CD4-positive, alpha-beta T cell treated with Interferon gamma for 1 hour (primary cell): ENCODE measurements around the gene EXOC7.
"Not testable (repeated sequence)": the region's sequence is repeated elsewhere in the genome, so short reads cannot be mapped to it uniquely, and the experiment has no call there.

Experiments used
- DNase-seq: peaks from one replicate; pipeline ENCODE4 v3.0.0-alpha.2; 2020

The EXOC7 gene

DNA sequence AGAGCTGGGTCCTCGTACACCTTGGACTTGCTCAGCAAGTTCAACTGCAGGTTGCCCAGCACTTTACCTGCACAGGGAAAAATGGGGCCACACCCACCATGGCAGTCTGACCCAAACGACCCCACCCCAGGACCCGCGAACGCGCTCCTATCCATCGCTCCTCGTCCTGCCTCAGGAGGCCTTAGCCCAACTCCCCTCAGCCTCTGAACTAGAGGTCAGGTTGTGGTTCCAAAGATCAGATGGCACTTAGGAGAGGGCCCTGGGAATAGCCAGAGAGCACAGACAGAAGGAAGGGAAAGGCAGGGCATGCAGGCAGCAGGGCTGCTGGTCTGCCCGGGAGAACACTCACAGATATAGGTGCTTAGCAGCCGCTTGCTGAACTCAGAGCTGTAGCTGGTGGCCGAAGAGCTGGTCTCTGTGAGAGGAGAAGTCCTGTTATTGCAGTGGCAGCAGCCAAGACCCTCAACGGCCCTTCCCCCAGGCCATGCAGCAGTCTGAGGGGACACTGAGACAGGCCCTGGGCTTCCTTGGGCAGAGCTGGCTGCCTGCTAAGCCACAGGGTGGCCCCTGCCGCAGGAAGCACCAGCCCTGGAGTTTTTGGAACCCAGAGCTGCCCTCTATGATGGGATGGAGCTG lies 17.7 kb downstream of the EXOC7 start:
- no peak for DNase-seq

DNA sequence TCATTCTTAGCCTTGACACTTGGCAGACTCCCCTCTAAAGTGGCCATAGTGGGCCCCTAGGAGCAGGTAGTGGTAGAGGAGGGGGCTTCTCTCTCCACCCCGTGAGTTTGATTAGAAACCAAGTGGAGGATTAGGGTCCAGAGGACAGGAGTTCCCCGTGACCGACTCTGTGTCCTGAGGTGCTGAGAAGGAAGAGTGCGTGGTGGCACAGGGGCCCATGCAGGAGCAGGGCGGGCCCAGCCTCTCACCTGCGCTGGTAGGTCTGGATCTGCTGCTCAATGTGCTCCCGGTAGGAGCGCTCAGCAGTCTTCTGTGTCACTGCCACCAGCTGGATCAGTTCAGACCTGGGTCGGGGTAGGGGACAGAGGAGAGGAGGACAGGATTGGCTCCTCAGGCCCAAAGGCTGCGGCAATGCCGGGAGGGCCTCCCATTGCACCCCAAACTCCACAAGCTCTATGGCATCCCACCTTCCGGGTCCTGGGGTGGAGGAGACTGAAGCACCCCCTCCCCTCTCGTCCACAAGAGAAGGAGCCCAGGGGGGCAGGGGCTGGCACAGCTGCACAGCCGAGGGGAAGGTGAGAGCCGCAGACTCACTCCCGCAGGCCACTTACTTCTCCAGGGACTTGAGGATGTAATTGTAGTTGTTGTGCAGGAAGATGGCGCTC lies 18.4 kb downstream of the EXOC7 start:
- no peak for DNase-seq

DNA sequence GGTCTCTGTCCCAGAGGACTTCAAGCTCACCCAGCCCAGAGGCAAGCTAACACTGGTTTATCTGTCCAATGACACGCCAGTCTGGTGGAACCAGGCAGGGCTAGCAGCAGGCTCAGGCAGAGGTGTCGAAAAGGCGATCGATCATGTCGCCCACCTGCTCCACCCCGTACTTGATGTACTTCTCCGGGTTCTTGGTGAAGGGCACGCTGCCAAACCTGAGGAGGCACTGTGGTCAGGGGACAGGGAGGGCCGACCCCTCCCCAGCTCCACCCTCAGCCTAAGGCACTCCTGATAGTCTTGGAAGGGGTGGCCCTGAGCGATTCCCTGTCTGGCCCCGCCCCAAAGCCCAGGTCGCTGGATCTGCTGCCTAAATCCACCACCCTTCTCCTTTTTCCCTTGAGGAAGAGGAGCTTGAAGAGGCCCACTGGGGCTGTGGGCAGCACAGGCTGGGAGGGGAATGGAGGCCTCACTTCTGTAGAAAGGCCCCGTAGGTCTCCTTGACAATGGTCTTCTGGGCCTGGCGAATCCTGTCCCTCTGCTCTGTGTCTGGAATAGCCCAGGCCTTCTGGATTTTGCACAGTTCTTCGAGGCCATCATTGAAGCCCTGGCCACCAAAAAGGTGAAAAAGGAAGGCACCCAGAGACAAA lies 19.9 kb downstream of the EXOC7 start:
- DNase-seq = no peak

DNA sequence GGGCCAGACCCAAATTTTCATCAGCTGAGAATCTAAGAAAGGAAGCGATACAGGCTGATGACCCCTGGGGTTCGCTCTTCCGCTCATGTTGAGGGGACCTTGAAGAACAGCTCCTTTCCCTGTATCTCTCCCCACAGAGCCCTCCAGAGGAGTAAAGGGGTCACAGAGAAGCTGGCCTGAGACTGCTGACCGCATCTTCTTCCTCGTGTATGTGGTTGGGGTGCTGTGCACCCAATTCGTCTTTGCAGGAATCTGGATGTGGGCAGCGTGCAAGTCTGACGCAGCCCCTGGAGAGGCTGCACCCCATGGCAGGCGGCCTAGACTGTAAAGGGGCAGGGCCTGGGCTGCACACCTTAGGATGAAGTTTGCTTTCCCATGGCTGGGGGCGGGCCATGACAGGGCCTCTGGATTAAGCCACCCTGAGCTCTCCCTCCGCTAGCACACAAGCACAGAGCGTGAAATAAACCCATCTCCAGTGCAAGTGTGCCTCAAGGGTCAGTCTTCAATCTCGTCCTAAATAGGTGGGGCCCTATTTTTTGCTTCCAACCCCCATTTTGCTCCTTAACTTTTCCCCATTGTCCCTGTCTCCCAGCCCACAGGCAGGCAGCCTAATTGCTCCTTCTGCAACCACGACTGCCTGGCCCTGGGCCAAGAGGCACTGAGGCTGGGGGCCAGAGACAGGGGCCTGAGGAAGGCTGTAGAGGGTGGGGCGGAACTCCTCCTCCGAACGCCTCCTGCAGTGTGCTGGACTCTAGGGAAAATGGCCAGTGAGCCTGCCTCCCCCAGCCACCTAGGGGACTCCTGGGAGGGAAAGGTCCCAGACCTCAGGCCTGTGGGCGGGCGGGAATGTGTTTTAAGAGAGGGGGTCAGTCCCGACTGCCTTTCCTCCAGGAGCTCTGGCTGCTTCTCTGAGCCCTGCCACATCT lies 21.0 kb downstream of the EXOC7 start:
- DNase-seq = no peak

DNA sequence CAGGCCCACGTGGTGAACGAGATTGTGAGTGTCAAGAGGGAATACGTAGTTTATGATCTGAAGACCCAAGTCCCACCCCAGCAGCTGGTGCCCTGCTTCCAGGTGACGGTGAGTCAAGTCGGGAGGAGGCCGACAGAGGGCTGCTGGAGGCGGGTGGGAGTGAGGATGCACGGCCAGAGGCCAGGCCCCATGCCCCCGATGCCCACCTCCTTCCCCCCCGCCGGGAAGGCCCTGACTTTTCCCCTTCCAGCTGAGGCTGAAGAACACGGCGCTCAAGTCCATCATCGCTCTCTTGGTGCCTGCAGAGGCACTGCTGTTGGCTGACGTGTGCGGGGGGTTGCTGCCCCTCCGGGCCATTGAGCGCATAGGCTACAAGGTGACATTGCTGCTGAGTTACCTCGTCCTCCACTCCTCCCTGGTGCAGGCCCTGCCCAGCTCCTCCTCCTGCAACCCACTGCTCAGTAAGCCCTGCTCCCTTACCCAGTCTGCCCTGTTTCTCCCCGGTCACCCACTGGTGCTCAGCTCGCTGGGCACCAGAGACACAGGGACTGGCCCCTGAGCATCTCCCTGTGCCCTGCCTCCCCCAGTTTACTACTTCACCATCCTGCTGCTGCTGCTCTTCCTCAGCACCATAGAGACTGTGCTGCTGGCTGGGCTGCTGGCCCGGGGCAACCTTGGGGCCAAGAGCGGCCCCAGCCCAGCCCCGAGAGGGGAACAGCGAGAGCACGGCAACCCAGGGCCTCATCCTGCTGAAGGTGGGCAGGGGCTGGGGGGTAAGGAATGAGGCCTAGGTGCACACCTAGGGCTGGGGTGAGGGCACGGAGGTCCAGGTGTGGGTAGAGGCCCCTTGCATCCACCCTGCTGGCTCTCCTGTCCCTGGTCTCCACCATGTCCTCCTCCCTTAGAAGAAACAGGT lies 22.0 kb downstream of the EXOC7 start:
- no peak for DNase-seq

DNA sequence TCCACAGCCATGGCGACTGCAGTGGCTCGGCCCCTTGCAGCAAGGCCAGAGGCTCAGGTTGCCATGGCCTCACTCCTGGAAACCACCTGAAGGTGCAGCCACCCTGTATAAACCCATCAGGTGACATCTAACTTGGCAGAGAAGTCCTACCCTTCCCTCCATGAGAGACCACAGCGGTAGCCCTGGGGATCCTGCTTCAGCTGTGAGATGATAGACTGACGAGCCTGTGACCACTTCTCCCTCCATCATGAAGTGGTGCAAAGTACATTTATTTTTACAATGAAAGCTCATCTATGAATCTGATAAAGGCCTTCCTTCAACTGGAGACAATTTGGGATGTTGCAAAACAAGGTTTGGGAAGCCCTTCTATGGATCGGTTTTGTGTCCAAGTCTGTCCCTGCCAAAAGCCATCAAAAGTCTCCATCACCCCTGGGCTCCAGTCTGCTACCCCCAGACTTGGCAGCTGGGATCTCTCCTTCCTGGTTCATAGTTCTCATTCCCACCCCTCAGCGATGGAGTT lies 22.8 kb downstream of the EXOC7 start:
- DNase-seq = no peak

DNA sequence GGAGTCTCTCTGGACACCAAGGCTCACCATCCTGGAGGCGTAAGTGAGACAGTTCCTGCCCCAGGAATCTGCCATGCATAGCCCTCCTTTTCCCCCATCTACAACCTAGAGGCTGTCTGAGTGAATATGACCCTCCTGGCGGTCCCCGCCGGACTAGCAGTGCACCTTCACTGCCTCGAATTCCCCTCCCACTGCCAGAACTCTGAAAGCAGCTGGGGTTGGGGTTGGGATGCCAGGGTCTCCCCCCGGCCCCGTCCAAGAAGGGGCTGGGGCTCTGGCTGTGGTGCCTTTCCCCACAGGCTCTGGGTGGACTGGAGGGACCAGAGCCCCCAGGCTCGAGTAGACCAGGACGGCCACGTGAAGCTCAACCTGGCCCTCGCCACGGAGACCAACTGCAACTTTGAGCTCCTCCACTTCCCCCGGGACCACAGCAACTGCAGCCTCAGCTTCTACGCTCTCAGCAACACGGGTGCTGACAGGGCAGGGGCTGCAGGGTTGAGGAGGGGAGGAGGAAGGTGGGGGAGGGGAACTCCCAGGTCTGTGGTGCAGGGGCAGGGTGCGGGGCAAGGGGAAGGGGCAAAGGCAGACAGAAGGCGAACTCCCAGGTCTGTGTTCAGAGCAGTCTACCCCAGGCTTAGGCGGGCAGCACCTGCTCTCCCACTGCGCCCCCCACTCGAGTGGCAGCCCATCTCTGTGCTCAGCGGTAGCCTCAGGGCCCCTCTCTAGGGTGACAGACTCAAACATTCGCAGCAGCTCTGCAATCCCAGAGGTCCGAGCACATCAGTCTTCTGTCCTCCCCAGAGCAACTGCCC lies 23.4 kb downstream of the EXOC7 start:
- no peak for DNase-seq

DNA sequence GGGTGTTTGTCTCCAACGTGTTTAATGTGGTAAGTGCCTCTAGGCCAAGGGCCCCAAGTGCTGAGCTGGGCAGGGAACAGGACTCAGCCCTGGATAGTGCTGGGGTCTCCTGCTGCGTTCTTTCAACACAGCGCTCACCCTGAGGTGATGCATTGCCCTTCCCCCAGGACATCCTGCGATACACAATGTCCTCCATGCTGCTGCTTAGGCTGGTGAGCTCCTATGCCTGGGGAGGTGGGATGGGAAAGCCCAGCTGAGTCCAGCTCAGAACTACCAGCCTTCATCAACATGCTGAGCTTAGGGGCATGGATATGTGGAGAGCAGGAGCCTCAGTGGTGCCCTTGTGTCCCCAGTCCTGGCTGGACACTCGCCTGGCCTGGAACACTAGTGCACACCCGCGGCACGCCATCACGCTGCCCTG lies 24.0 kb downstream of the EXOC7 start:
- no peak for DNase-seq

DNA sequence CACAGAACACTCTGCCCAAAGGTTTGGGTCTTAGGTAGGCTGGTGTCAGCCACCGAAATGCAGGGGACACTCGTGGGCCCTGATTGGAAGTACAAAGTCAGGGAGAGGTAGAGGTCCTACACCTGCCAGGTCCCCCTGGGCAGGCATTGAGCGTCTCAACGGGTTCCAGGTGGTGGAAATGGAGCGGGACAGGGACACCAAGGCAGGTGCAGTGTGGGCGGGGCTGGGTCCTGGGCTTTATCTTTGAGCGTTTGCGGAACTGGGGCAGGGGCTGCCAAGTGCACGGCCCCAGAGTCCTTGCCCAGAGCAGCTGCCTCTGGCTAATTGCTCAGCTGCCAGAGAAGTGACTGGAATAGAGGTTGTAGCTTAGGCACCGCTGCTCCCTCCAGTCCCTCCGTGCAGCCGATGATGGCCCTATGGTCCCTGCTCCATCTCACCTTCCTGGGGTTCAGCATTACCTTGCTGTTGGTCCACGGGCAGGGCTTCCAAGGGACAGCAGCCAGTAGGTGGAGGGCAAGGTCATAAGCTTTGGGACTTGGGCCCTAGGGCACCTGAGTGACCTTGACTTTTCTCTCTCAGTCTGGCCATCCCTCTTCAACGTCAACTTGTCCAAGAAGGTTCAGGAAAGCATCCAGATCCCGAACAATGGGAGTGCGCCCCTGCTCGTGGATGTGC lies 24.6 kb downstream of the EXOC7 start, which contains the start of gene ZACN:
ZACN (plus strand) TSS at position 323 of the 675 bp plus-strand sequence; CDS start at position 406, 83 bp downstream.
- no peak for DNase-seq

DNA sequence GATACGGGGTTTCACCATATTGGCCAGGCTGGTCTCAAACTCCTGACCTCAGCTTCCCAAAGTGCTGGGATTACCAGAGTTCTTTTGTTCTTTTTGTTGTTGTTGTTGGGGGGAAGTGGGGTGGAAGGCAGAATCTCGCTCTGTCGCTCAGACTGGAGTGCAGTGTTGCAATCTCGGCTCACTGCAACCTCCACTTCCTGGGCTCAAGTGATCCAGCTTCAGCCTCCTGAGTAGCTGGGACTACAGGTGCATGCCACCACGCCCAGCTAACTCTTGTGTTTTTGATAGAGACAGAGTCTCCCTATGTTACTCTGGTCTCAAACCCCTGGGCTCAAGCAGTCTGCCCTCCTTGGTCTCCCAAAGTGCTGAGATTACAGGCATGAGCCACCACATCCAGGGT lies 25.2 kb downstream of the EXOC7 start:
- DNase-seq = not testable (repeated sequence)

DNA sequence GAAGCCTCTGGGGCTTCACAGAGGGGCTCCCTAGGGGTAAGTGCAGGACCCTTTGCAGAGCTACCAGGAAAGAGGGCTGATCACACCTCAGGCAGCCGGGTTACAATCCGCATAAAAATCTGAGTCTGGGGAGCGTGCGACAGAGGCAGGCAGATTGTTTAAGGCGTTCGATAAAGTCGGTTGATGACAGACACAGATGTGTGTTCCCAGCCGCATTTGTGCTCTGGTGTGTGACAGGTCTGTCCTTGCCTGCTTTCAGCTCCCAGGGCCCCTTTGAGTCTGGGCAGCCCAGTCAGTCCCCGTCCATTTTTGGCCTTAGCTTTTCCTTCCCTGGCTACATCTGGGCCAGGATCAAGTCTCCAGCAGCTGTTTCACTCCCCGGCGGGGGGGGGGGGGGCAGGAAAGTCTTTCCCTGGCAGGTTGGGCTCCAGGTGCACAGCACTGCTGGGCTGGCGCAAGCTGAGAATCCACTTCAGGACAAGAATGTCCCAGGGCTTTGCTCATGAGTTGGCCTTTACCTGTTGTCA lies 25.9 kb downstream of the EXOC7 start:
- DNase-seq = no peak

DNA sequence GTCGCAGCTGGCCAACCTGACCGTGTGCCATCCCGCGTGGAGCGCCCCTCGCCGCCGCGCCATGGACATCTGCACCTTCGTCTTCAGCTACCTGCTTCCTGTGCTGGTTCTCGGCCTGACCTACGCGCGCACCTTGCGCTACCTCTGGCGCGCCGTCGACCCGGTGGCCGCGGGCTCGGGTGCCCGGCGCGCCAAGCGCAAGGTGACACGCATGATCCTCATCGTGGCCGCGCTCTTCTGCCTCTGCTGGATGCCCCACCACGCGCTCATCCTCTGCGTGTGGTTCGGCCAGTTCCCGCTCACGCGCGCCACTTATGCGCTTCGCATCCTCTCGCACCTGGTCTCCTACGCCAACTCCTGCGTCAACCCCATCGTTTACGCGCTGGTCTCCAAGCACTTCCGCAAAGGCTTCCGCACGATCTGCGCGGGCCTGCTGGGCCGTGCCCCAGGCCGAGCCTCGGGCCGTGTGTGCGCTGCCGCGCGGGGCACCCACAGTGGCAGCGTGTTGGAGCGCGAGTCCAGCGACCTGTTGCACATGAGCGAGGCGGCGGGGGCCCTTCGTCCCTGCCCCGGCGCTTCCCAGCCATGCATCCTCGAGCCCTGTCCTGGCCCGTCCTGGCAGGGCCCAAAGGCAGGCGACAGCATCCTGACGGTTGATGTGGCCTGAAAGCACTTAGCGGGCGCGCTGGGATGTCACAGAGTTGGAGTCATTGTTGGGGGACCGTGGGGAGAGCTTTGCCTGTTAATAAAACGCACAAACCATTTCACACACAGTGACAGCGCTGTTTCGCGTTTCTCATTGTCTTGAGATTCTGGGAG lies 26.6 kb downstream of the EXOC7 start:
- peak; percentile 73 for DNase-seq

DNA sequence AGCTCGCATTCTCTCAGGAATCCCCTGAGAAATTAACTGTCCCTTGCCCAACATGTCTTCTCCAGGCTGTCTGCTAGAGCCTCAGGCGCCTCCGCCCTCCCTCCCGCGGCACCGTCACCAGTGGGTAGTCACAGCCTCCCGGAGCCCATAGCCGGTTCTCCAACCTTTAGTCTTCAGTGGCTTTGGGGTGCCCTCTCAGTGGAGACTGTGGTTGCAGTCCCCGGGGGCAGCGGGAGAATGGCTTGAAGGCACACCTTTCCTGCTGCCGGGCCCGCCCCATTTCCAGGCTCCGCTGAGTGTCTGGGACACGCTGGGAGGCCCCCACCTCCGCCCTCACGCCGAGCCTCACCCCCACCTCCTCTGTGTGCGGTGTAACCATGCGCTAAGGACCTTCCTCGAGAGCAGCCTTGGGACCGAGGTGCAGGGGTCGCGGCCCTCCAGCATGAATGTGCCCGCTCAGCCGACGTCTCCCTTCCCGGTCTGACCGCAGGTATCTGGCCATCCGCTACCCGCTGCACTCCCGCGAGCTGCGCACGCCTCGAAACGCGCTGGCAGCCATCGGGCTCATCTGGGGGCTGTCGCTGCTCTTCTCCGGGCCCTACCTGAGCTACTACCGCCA lies 27.3 kb downstream of the EXOC7 start:
- no peak for DNase-seq

DNA sequence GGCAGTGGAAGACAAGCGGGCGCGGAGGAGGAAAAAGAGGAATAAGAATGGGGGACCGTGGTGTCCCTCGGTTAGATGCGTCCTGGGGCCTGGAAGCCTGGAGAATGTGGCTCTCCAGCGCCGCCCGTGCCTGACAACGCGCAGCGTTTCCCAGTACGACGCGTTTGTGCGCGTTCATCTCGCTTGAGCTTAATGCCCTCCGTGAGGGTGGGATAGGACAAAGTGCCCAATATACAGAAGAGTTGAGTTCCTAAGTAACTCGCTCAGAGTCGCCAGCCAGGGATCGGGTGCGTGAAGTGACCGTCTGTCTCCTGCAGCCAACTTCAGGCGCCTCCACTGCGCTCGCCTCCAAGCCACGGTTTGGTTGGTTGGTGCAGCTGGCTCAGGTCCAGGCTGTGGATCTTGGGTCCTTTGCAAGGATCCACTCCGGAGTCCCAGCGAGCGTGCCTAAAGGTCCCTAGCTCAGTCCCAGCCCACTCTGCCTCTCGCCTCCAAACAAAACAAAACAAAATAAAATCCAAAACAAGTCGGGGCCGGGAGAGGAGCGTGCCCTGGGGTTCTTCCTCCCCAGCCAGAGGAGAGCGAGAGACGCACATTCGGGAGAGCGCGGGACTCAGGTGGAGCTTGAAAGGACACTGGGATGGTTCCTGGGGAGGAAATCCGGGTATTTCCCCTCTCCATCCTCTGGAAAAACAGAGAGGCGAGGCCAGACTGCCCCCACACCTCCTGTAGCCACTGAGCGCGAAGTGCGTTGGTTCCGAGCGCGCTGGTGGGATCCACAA lies 28.0 kb downstream of the EXOC7 start:
- DNase-seq = no peak

DNA sequence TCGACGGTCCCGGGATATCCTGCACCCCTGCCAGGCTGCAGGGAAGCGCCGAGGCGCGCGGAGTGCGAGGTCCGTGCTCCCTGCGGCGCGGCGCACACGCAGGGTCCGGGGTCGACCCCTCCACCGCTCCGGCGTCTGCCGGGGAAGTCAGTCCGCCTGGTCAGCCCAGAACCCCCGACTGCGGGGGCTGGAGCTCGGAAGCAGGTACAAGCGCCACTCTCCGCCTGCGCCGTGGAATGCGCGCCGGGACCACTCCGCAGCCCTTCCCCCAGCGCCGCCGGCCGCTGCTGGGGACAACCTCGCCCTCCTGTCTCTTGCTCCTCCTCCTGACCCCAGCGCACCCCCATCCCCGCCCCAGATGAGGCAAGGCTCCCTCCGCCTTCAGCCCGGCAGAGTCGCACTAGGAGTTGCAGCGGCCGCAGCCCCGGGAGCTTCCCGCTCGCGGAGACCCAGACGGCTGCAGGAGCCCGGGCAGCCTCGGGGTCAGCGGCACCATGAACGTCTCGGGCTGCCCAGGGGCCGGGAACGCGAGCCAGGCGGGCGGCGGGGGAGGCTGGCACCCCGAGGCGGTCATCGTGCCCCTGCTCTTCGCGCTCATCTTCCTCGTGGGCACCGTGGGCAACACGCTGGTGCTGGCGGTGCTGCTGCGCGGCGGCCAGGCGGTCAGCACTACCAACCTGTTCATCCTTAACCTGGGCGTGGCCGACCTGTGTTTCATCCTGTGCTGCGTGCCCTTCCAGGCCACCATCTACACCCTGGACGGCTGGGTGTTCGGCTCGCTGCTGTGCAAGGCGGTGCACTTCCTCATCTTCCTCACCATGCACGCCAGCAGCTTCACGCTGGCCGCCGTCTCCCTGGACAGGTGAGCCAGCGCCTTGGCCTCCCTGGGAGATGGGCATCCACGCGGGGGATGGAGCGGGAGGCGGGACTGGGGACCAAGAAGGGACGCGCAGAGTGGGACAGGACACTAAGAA lies 28.9 kb downstream of the EXOC7 start, which contains the start of gene GALR2:
GALR2 (plus strand) TSS at position 392 of the 974 bp plus-strand sequence; CDS start at position 495, 103 bp downstream.
- no peak for DNase-seq

DNA sequence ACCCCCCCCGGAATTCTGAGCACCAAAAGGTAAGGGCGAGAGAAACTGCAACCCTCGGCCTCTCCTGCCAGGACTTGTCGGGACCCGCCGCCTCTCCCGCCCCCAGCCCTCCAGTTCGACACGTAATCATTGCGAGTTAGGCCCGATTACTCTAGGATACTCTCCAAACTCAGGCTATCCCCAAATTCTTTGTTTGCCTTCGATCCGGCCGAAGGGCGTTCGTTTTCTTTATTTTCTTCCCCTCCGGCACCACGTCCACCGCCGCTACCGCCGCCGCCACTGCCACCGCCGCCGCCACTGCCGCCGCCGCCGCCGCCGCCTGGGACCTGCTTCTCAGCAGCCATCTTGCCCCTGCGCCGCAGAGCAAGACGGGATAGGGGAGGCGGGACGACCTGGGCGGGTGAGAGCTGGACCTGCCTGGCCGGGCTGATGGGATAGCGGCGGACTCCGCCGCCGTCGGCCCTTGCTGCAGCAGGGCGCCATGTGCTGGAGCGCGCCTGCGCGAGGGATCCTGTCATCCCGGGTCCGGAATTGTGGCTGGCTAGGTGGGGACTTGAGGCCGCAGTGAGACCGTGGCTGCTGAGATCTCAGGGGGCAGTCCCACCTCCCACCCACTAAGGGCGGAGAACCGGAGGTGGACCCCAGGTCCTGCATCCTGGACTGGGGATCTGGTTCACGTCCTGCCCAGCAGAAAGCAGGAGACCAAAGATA lies 31.3 kb downstream of the EXOC7 start, which contains the start of gene SRP68:
SRP68 (minus strand) TSS at position 370 of the 711 bp plus-strand sequence; CDS start at position 344, 26 bp downstream.
- DNase-seq = peak; percentile 86
